Tibial artery (tissue), 4 donors: ENCODE measurements around the gene PDIK1L.
"Not testable (repeated sequence)": the region's sequence is repeated elsewhere in the genome, so short reads cannot be mapped to it uniquely, and the experiment has no call there.

Source experiments
- DNase-seq, 2 donors: peaks; one replicate each; pipeline ENCODE4 v3.0.0-alpha.2; 2019
- H3K27ac ChIP-seq, 2 donors: fragments of 200-600 bp; sonication (generic) in 1 of 2; 1 replicate in 1 of 2; 2 replicates in 1 of 2; pipeline ENCODE4 v1.5.1; 2018 to 2019; ENCODE audit warnings: mild to moderate bottlenecking in 1 of 2
- H3K27me3 ChIP-seq, 2 donors: fragments of 200-600 bp; sonication (generic) in 1 of 2; one replicate each; pipeline versions ENCODE4 v1.5.1 to v1.6.0; 2016 to 2019
- H3K36me3 ChIP-seq, 3 donors: fragments of 200-600 bp; sonication (generic) in 2 of 3; one replicate each; pipeline ENCODE4 v1.5.1; 2016 to 2019; ENCODE audit warnings: mild to moderate bottlenecking in 2 of 3
- H3K4me1 ChIP-seq, 4 donors: fragments of 200-600 bp; sonication (generic) in 2 of 4; 1 replicate in 3 of 4; 2 replicates in 1 of 4; pipeline ENCODE4 v1.5.1; 2016 to 2019
- H3K4me3 ChIP-seq, 2 donors: fragments of 200-600 bp; sonication (generic) in 1 of 2; 1 replicate in 1 of 2; 2 replicates in 1 of 2; pipeline ENCODE4 v1.5.1; 2018 to 2019; ENCODE audit warnings: mild to moderate bottlenecking in 2 of 2
- H3K9me3 ChIP-seq, 3 donors: fragments of 200-600 bp; sonication (generic) in 1 of 3; one replicate each; pipeline ENCODE4 v1.5.1; 2016 to 2019
- CTCF ChIP-seq, 2 experiments: fragments of 200-600 bp in 1 of 2; fragments of 450-650 bp in 1 of 2; IDR thresholded peaks; one replicate each; pipeline ENCODE4 v1.5.1; 2017 to 2019; ENCODE audit warnings: antibody characterized with exemption in 2 of 2, mild to moderate bottlenecking in 1 of 2, moderate library complexity in 1 of 2
- intact Hi-C: fragments of 100-400 bp; cut with DNase I; formaldehyde crosslinking; loops from one replicate; pipeline ENCODE4 v1.15.0; 2023; ENCODE audit warnings: low total_unique reads

The PDIK1L gene

GRCh38 chr1:26098602-26099001 is 13.0 kb upstream of the PDIK1L start:
- H3K4me1 ChIP-seq: peaks cover 0 to 4% (median 0%) of the 10 kb centered on the region in 4 donors
- DNase-seq: peak in 1 of 2 donors; percentile 1
- TF ChIP-seq CTCF (IDR thresholded peaks at IDR 0.05): no peak
- no peaks in the 10 kb centered on the region for H3K36me3 ChIP-seq
- peaks cover 0 to 32% of the 10 kb centered on the region in 2 donors for H3K27me3 ChIP-seq
- intact Hi-C loops: no loop called here
- H3K4me3 ChIP-seq: no peak overlapping the region
- no peaks in the 10 kb centered on the region for H3K9me3 ChIP-seq
- no peak overlapping the region for H3K27ac ChIP-seq

- Histone ChIP-seq H3K9me3 (no peaks in the 10 kb centered on the region), H3K27ac (no peak overlapping the region), H3K36me3 (no peaks in the 10 kb centered on the region), H3K27me3 (peaks cover 0 to 21% of the 10 kb centered on the region in 2 donors), H3K4me3 (no peak overlapping the region), H3K4me1 (peaks cover 0 to 1% (median 0%) of the 10 kb centered on the region in 4 donors)
- DNase-seq: no peak
- intact Hi-C loops: loop anchor here (5.0 to 10.0 kb wide), 2 partner anchors 48 to 225 kb away; no protein-coding TSS in a partner anchor
- no peak for TF ChIP-seq CTCF (IDR thresholded peaks at IDR 0.05)
Measured at GRCh38 chr1:26099780-26100179, 11.8 kb upstream of the PDIK1L start.

GRCh38 chr1:26100204-26100603 is 11.4 kb upstream of the PDIK1L start:
- not testable (repeated sequence) for H3K4me1 ChIP-seq, H3K27ac ChIP-seq, H3K36me3 ChIP-seq, H3K9me3 ChIP-seq, H3K4me3 ChIP-seq
- intact Hi-C loops: loop anchor here (5.0 to 10.0 kb wide), 2 partner anchors 47 to 225 kb away; no protein-coding TSS in a partner anchor
- peaks cover 0 to 17% of the 10 kb centered on the region in 2 donors for H3K27me3 ChIP-seq
- DNase-seq: peak in 1 of 2 donors; percentile 12

GRCh38 chr1:26102119-26102518 is 9.5 kb upstream of the PDIK1L start:
- no peak for TF ChIP-seq CTCF (IDR thresholded peaks at IDR 0.05)
- H3K27me3 ChIP-seq: peaks cover 0 to 16% of the 10 kb centered on the region in 2 donors
- H3K4me3 ChIP-seq: no peak overlapping the region
- intact Hi-C loops: loop anchor here (5.0 to 10.0 kb wide), 2 partner anchors 45 to 223 kb away; no protein-coding TSS in a partner anchor
- no peaks in the 10 kb centered on the region for H3K9me3 ChIP-seq
- H3K4me1 ChIP-seq: no peaks in the 10 kb centered on the region
- H3K27ac ChIP-seq: no peak overlapping the region
- DNase-seq: no peak
- H3K36me3 ChIP-seq: no peaks in the 10 kb centered on the region

- DNase-seq: peak in 1 of 2 donors; percentile 4
- Histone ChIP-seq H3K9me3 (no peaks in the 10 kb centered on the region), H3K4me3 (no peak overlapping the region), H3K27me3 (peaks cover 0 to 16% of the 10 kb centered on the region in 2 donors), H3K36me3 (no peaks in the 10 kb centered on the region), H3K27ac (no peak overlapping the region), H3K4me1 (no peaks in the 10 kb centered on the region)
- intact Hi-C loops: loop anchor here (5.0 to 10.0 kb wide), 2 partner anchors 45 to 222 kb away; no protein-coding TSS in a partner anchor
- no peak for TF ChIP-seq CTCF (IDR thresholded peaks at IDR 0.05)
Measured at GRCh38 chr1:26102526-26102925, 9.1 kb upstream of the PDIK1L start.

GRCh38 chr1:26105226-26105548 is 6.4 kb upstream of the PDIK1L start:
- not testable (repeated sequence) for H3K27me3 ChIP-seq, H3K9me3 ChIP-seq, H3K4me1 ChIP-seq, H3K27ac ChIP-seq, DNase-seq, H3K4me3 ChIP-seq, H3K36me3 ChIP-seq
- intact Hi-C loops: loop anchor here (10.0 kb wide), 1 partner anchor 220 kb away; no protein-coding TSS in a partner anchor
